Measurements from ENCODE around the gene DUOX1.

DUOX1 gene

DNA sequence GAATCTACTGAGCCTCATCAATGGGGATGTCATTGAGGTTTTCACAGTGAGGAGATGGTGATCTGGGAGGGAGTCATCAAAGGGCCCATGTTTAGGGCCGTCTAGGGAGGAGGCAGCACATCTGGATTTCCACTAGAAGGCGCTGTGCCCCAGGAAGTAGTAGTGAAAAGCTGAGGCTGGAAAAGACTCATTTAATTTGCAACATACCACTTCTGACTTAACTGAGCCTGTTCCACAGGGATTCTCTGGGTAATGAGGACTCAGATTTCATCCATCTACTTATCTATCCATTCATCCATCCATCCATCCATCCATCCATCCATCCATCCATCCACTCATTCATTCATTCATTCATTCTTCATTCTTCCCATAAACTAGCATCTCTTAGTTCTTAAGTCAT, 75.4 kb downstream of the DUOX1 start:
- Histone ChIP-seq H4K20me1 (ENCODE audit: low read depth, low read length) (no peaks in the 10 kb centered on the region), H3K4me3 (ENCODE audit: insufficient read depth, low read length, poor library complexity, severe bottlenecking) (no peak overlapping the region), H3K27ac (ENCODE audit: low read depth, low read length) (no peak overlapping the region), H3K9me3 (ENCODE audit: insufficient read depth, low read length) (no peaks in the 10 kb centered on the region), H2AFZ (ENCODE audit: low read depth, low read length, severe bottlenecking) (no peak overlapping the region), H3K9me2 (replicated peaks; ENCODE audit: insufficient read depth, low read length) (no peaks in the 10 kb centered on the region), H3K36me3 (ENCODE audit: low read length) (no peaks in the 10 kb centered on the region), H3K79me2 (ENCODE audit: insufficient read depth, low read length) (no peaks in the 10 kb centered on the region), H3K27me3 (ENCODE audit: low read length) (no peaks in the 10 kb centered on the region), H3F3A (ENCODE audit: insufficient read depth) (peaks cover 12% of the 10 kb centered on the region; the same call in 1 of the 2 replicates), H3K9ac (ENCODE audit: low read length) (no peak overlapping the region), H3K4me2 (ENCODE audit: low read depth, low read length, poor library complexity, severe bottlenecking) (no peak overlapping the region)
- TF ChIP-seq, protein P1, sequence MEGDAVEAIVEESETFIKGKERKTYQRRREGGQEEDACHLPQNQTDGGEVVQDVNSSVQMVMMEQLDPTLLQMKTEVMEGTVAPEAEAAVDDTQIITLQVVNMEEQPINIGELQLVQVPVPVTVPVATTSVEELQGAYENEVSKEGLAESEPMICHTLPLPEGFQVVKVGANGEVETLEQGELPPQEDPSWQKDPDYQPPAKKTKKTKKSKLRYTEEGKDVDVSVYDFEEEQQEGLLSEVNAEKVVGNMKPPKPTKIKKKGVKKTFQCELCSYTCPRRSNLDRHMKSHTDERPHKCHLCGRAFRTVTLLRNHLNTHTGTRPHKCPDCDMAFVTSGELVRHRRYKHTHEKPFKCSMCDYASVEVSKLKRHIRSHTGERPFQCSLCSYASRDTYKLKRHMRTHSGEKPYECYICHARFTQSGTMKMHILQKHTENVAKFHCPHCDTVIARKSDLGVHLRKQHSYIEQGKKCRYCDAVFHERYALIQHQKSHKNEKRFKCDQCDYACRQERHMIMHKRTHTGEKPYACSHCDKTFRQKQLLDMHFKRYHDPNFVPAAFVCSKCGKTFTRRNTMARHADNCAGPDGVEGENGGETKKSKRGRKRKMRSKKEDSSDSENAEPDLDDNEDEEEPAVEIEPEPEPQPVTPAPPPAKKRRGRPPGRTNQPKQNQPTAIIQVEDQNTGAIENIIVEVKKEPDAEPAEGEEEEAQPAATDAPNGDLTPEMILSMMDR (IDR thresholded peaks at IDR 0.05; ENCODE audit: insufficient read depth, low read length, poor library complexity, severe bottlenecking): peak; percentile 81
- TF ChIP-seq EZH2phosphoT487 (conservative IDR thresholded peaks at IDR 0.05; ENCODE audit: low read length): no peak

GRCh38 chr15:45212493-45212892, 82.7 kb downstream of the DUOX1 start:
- Histone ChIP-seq H3K79me2 (ENCODE audit: insufficient read depth, low read length) (no peaks in the 10 kb centered on the region), H3K27me3 (ENCODE audit: low read length) (no peaks in the 10 kb centered on the region), H3K36me3 (ENCODE audit: low read length) (no peaks in the 10 kb centered on the region), H3K4me3 (ENCODE audit: insufficient read depth, low read length, poor library complexity, severe bottlenecking) (no peak overlapping the region), H3K9me2 (replicated peaks; ENCODE audit: insufficient read depth, low read length) (no peaks in the 10 kb centered on the region), H2AFZ (ENCODE audit: low read depth, low read length, severe bottlenecking) (no peak overlapping the region), H3K9ac (ENCODE audit: low read length) (no peak overlapping the region), H3K27ac (ENCODE audit: low read depth, low read length) (no peak overlapping the region), H3K4me2 (ENCODE audit: low read depth, low read length, poor library complexity, severe bottlenecking) (no peak overlapping the region), H4K20me1 (ENCODE audit: low read depth, low read length) (no peaks in the 10 kb centered on the region), H3K9me3 (ENCODE audit: insufficient read depth, low read length) (no peaks in the 10 kb centered on the region), H3F3A (ENCODE audit: insufficient read depth) (no peaks in the 10 kb centered on the region)
- TF ChIP-seq EZH2phosphoT487 (conservative IDR thresholded peaks at IDR 0.05; ENCODE audit: low read length): no peak
- TF ChIP-seq, protein P1 (IDR thresholded peaks at IDR 0.05; ENCODE audit: insufficient read depth, low read length, poor library complexity, severe bottlenecking): no peak

Measured in SU-DHL-6 (cell line).